Hypothalamus (tissue), 51 donors: ENCODE data around the gene HOXD8.

Experiments
- DNase-seq, 51 donors: peaks; one replicate each; lab custom pipeline; 2025; lab: John Stamatoyannopoulos, UW

The HOXD8 gene

GRCh38 chr2:176128982-176129796, at the start of gene HOXD8:
Gene HOXD8, plus strand, starts transcription at chr2:176129705. Its CDS starts 662 bp downstream, at chr2:176130367.
- no peak for DNase-seq

DNA sequence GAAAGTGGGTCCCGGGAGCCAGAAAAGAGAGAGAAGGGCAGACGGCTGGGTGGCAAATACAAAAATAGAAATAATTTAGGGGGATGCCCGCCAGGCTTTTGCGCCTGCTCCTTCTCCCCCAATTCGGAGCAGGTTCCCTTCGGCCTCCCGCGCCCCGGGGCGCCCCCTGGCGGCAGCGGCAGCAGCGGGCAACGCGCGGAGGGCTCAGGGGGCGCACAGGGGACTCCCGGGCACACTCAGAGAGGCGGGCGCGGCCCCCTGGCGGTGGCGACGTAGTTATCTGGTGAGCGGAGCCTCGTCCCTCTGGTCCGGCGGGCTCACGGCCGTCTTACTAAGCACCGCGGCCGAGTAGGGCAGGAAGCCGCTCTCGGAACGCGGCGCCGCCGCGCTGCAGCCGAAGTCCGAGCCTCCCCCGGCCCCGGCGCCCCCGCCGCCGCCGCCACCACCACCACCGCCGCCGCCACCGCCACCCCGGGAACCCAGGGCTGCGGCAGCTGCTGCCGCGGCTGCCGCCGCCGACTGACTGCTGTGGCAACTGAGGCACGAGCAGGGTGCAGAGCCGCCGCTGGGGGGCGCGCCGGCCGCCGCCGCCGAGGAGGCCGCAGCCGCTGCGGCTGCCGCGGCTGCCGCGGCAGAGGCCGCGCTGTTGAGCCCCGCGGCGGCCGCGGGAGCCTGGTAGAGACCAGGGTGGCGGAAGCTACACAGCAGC, 49.5 kb upstream of the HOXD8 start:
- DNase-seq, result peak in 1 of 51 donors; percentile 9

- DNase-seq, result no peak
Measured at GRCh38 chr2:176080540-176081375, 48.7 kb upstream of the HOXD8 start.

- DNase-seq, result no peak
Measured at GRCh38 chr2:176081376-176081836, 48.1 kb upstream of the HOXD8 start.

- no peak for DNase-seq
Measured at GRCh38 chr2:176081837-176082524, 47.5 kb upstream of the HOXD8 start.

DNA sequence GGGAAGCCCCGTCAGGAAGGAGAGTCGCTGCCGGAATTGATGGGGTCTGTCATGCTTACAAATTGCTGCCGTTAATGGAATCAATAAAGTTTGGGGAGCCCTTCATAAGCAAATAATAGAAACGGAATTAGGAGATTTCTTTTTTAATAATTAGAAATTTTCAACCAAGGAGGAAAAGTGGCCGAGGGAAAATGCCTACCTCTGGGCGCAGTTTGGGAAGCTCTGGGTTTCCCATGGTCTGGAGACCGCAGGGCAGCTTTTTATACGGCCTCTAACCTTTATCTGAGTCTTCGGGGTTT, 47.0 kb upstream of the HOXD8 start:
- DNase-seq, result no peak

- no peak for DNase-seq
Measured at GRCh38 chr2:176082824-176083751, 46.4 kb upstream of the HOXD8 start.

GRCh38 chr2:176083796-176084261, 45.7 kb upstream of the HOXD8 start, which contains the start of gene EVX2:
Gene EVX2, minus strand, starts transcription at chr2:176083962. Its CDS starts 186 bp downstream, at chr2:176083776.
- no peak for DNase-seq

DNA sequence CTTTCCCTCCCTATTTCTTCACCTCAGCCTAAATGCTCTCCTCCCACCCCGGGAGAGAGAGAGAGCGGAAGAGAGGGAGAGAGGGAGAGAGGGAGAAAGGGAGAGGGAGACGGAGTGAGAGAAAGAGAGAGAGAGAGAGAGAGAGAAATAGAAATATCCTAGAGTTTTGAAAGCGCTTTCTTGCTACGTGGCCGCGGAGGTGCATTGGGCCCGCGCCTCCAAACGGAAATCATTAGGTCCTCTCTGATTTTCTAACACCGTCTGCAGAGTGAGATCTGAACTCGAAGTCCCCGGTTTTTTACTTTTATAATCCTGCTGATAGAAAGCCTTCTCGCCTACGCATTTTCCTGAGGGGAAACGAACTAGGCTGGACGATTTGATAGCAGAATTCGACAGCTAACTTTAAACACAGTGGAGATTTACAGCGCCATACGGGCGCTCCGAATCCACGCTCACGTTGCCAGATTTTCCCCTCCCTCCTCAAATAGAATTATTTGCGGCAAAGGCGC, 44.8 kb upstream of the HOXD8 start:
- no peak for DNase-seq

GRCh38 chr2:176085120-176085788, 44.3 kb upstream of the HOXD8 start:
- no peak for DNase-seq

GRCh38 chr2:176085861-176086771, 43.4 kb upstream of the HOXD8 start:
- DNase-seq, result peak in 30 of 51 donors; percentile 2 to 67 (median 19)

DNA sequence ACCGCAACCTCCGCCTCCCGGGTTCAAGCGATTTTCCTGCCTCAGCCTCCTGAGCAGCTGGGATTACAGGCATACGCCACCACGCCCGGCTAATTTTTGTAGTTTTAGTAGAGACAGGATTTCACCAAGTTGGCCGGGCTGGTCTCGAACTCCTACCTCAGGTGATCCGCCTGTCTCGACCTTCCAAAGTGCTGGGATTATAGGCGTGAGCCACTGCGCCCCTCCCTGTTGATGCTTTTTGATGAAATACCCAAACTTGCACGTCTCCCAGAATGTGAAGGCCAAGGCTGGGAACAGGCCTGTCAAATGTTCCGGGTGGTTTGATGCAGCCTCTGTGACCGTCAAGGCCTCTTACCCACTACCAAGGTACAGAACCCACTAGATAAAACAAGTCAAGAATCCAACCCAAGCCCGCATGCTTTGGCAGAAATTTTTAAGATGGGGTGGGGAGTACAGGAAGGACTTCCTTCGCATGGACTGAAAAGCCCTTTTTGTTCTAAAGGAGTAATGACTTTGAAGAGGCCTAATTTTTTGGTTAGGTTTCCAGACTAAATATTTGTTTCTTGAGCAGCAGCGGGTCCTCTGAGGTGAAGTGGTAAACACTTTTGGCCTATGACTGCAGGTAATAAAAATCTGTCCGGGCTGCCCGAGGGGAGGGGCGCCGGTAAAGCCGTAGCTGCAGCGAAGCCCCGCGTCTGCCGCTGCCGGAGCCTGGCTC, 42.0 kb upstream of the HOXD8 start:
- DNase-seq, result no peak

- peak in 26 of 51 donors; percentile 1 to 63 (median 9) for DNase-seq
Measured at GRCh38 chr2:176088048-176088936, 41.2 kb upstream of the HOXD8 start.

DNA sequence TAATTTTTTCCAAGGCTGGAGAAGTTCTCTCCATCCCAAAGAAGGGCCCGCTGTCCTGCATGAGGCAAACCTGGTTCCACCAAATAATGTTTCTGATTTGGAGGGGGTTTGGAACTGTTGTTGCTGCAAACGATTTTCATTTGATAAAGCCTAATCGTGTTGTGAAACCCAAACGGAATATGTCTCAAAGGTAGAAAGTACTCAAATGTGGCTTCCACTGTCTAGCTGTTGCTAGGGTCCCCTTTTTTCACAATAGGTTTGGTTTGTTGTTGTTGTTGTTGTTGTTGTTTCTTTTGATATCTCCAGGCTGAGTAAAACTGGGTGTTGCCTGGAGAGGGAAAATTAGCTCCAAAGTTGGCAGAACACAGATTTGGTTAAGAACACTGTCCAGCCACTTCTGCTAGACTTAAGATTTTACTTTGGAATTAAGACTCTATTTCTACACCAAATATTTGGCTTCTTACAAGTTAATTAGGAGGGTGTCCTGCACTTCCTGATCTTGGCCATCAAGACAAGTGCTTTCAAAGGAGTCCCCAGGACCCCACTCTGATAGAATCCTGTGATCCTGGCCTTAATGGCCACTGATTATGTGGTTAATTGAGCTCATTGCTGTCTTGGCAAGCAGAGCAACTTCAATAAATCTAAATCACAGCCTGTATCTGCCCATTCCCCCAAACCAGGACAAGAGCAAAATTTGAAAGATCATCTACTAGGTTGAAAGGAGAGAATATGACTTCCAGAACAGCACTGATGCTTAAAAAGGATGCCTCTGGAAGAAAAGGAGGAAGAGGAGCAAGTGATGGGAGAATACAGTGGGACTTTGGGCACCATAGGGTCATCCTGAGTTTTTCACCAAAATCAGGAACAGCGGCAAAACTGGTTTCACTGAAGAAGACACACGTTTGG, 40.3 kb upstream of the HOXD8 start:
- no peak for DNase-seq
